Cardiac fibroblast (primary cell): ENCODE results near the gene VASH1.

Experiments
- DNase-seq, 2 donors: peaks; one replicate each; pipeline versions ENCODE4 v3.0.0 to v3.0.0-alpha.2; 2010; ENCODE audit warnings: low read depth in 2 of 2
- H3K4me3 ChIP-seq, 2 donors: replicated peaks in 1 of 2; 1 replicate in 1 of 2; 2 replicates in 1 of 2; pipeline ENCODE4 v1.5.1; 2011; ENCODE audit warnings: low read depth in 2 of 2, low read length in 2 of 2, mild to moderate bottlenecking in 2 of 2, moderate library complexity in 1 of 2
- CTCF ChIP-seq: IDR thresholded peaks from one replicate; pipeline ENCODE4 v1.5.1; 2011; ENCODE audit warnings: low read depth, mild to moderate bottlenecking, low read length, inconsistent platforms

Gene VASH1

DNA sequence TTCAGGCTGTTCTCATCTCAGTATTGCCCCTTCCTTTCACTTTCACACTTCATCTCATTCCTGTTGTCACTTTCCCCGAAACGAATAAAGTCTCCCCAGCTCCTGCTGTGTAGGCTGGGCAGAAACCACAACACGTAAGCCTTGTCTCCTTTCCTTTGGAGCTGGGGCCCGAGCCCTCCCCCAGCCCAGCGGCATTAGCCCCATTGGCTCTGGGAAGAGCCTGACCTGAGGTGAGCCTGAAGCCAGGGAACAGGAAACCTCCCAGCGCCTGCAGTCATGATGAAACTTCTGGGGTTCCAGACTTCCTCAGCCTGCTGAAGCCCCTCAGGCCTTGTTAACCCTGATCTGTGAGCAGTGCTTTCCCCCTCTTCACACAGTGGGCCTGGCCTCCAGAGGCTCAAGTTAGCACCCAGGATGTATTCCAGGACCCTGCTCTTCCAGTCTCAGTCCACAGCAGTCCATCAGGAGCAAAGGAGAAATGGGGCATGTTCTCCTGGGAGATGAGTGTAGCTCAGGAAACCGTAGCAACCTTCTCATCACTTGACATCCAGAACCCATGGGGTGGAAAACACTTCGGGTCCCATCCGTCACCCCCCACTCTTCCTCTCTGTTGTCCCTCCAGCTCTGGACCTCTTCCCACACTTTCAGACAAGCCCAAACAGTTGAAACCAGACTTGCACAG lies 21.8 kb downstream of the VASH1 start:
- DNase-seq = peak in 1 of 2 donors; percentile 53
- H3K4me3 ChIP-seq = no peak overlapping the region
- TF ChIP-seq CTCF = no peak

GRCh38 chr14:76784266-76784874 lies 23.1 kb downstream of the VASH1 start:
- no peak for DNase-seq
- H3K4me3 ChIP-seq = no peak overlapping the region
- TF ChIP-seq CTCF = no peak

GRCh38 chr14:76784881-76785280 lies 23.6 kb downstream of the VASH1 start:
- DNase-seq = peak; percentile 79 to 87
- peak; percentile 91 for TF ChIP-seq CTCF
- H3K4me3 ChIP-seq = no peak overlapping the region

DNA sequence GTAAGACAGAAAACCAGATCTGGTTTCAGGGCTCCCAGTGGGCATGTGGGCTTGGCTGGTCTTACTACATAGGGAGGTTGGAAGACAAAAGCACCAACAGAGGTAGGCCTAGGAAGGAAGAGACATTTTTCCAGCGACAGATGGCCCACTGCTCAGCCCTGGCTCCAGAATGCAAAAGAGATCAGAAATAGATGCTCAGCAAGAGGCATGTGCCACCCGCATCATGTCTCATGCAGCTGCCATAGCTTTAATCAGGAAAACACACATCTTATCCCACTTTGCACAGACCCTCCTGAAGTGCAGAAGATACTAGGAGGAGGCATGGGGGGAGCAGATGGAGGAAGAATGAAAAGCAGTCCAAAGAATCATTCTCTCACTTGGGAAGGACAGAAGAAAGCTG lies 25.3 kb downstream of the VASH1 start:
- DNase-seq = no peak
- TF ChIP-seq CTCF = no peak
- no peak overlapping the region for H3K4me3 ChIP-seq

GRCh38 chr14:76792422-76792821 lies 31.2 kb downstream of the VASH1 start:
- no peak for TF ChIP-seq CTCF
- no peak for DNase-seq
- H3K4me3 ChIP-seq = no peak overlapping the region

- no peak overlapping the region for H3K4me3 ChIP-seq
- no peak for TF ChIP-seq CTCF
Measured at GRCh38 chr14:76793324-76793723, 32.1 kb downstream of the VASH1 start.

DNA sequence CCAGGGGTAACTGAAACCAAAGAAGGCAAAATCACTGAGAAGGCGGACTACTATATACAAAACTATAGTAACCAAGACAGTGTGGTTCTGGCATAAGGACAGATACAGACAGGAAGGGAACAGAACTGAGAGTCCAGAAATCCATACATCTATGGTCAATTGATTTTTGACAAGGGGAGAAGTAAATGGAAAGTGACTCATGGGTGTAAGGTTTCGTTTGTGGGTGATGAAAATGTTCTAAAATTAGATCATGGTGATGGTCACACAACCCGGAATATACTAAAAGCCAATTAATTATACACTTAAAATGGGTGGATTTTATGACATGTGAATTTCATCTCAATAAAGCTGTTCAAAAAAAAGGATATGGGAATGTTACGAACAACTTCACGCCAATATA lies 32.7 kb downstream of the VASH1 start:
- H3K4me3 ChIP-seq = no peak overlapping the region
- no peak for DNase-seq
- no peak for TF ChIP-seq CTCF

More at GRCh38 chr14:76793324-76793723, 32.1 kb downstream of the VASH1 start:
- no peak for DNase-seq
